Activated CD4-positive, alpha-beta memory T cell treated with anti-CD3 and anti-CD28 coated beads for 36 hours (primary cell): ENCODE data around the gene HAGH. TPM values are rescaled to one million over a fixed set of nuclear protein-coding genes. Genes with fewer than 3 reads are reported as not detected.

ENCODE experiments used
- CTCF ChIA-PET: fragments of 350-600 bp; sonication (Branson Sonifier 250); formaldehyde crosslinking; loops from one replicate; lab custom pipeline; 2021; ENCODE audit warnings: antibody characterized with exemption, inconsistent platforms; lab: Charles Lee
- POLR2A ChIA-PET: fragments of 350-600 bp; sonication (Branson Sonifier 250); formaldehyde crosslinking; loops from one replicate; lab custom pipeline; 2021; ENCODE audit warnings: antibody characterized with exemption; lab: Charles Lee
- DNase-seq: peaks from one replicate; pipeline ENCODE4 v3.0.0-alpha.2; 2020
- H3K27ac Mint-ChIP-seq: one replicate; pipeline ENCODE4 v1.8.0; 2021; ENCODE audit warnings: mixed read lengths
- H3K27me3 Mint-ChIP-seq: one replicate; pipeline ENCODE4 v1.8.0; 2021; ENCODE audit warnings: mixed read lengths
- H3K36me3 Mint-ChIP-seq: one replicate; pipeline ENCODE4 v1.8.0; 2021; ENCODE audit warnings: mixed read lengths
- H3K4me1 Mint-ChIP-seq: one replicate; pipeline ENCODE4 v1.8.0; 2021; ENCODE audit warnings: low read depth, mixed read lengths
- H3K4me3 Mint-ChIP-seq: one replicate; pipeline ENCODE4 v1.8.0; 2021; ENCODE audit warnings: mild to moderate bottlenecking, mixed read lengths
- H3K9me3 Mint-ChIP-seq: one replicate; pipeline ENCODE4 v1.8.0; 2021; ENCODE audit warnings: mixed read lengths
- intact Hi-C: fragments of 100-400 bp; cut with micrococcal nuclease; formaldehyde crosslinking; loops from one replicate; pipeline ENCODE4 v1.15.1; 2023
- total RNA-seq, 2 experiments: library from RNA; stranded (reverse); gene quantifications; one replicate each; pipeline ENCODE4 v1.2.3, GENCODE V29; 2021

Gene HAGH
- total RNA-seq, 2 experiments from 2014 or later, result 45.1 to 46.2 TPM

DNA sequence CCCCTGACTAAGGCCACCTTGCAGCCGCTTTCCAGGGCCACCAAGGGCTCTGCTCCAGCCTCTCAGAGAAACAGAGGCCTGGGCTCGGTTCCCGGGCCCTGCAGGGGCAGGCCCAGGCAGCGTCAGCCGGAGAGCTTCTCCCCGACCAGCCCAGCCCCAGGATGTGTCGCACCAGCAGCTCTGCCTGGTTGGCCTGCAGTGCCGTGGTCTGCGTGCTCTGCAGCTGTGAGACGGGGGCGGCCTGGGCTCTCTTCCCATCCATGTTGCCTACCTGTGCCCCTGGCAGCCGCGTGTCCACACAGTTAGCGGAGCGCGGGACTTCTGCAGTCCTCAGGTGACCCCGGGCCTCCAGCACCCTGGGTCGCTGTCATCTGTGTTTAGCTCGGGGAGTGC is 37.9 kb downstream of the HAGH start:
- CTCF ChIA-PET, result no interaction called here
- no peaks in the 10 kb centered on the region for H3K9me3 Mint-ChIP-seq
- POLR2A ChIA-PET, result no interaction called here
- intact Hi-C loops, result no loop called here
- peaks cover 5% of the 10 kb centered on the region for H3K36me3 Mint-ChIP-seq
- H3K4me1 Mint-ChIP-seq, result peaks cover 8% of the 10 kb centered on the region
- DNase-seq, result no peak
- H3K27me3 Mint-ChIP-seq, result no peaks in the 10 kb centered on the region
- no peak overlapping the region for H3K4me3 Mint-ChIP-seq
- no peak overlapping the region for H3K27ac Mint-ChIP-seq

DNA sequence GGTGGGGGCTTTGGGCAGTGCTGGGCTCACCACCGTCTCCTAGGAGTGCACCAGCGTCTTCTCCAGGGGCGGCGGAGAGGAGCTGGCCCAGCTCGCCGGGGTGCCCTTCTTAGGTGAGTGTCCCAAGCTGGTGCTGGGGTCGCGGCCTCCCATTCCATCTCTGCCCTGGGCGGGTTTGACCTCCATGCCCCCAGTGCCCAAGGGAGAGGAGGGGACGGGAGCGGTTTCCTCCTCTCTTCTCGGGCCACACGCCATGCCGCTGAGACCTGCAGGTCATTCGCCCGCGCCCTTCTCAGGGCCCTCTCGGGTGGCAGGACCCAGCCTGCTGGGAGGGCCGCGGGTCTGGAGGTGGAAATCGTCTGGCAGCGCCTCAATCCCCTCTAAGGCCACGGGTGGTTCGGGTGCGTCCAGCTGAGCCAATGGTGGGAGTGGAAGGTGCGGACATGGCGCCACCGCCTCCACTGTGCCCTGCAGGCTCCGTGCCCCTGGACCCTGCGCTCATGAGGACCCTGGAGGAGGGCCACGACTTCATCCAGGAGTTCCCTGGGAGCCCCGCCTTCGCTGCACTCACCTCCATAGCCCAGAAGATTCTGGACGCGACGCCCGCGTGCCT is 38.4 kb downstream of the HAGH start:
- Mint-ChIP-seq H3K4me1 (peaks cover 11% of the 10 kb centered on the region), H3K27me3 (no peaks in the 10 kb centered on the region), H3K4me3 (no peak overlapping the region), H3K9me3 (no peaks in the 10 kb centered on the region), H3K27ac (no peak overlapping the region), H3K36me3 (peaks cover 8% of the 10 kb centered on the region)
- CTCF ChIA-PET, result no interaction called here
- intact Hi-C loops, result no loop called here
- POLR2A ChIA-PET, result no interaction called here
- DNase-seq, result no peak

DNA sequence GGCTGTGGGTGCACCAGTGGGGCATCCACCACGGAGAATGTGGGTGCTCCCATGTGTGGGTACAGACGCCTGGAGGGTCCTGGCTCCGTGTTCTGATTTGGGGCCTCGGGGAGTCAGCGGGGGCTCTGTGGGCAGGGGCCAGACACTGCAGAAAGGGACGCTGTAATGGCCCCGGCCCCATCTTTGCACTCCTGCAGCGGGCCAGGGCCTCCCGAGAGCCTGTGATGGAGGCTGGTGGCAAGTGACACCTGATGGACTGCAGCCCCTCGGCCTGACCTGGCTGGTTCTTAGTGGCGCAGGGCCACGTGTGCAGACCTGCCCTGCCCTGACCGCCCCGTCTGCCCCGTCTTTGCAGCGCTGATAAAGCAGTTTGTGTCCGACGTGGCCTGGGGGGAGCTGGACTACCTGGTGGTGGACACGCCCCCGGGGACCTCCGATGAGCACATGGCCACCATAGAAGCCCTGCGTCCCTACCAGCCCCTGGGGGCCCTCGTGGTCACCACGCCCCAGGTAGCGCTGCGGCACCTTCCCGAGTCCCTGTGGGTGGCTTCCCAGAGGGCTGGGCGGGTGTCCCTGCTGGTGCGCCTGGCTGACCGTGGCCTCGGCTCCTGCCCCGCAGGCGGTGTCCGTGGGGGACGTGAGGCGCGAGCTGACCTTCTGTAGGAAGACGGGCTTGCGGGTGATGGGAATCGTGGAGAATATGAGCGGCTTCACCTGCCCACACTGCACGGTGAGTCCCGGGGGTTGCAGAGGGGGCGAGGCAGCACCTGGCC is 39.1 kb downstream of the HAGH start:
- no peak overlapping the region for H3K4me3 Mint-ChIP-seq
- no peaks in the 10 kb centered on the region for H3K9me3 Mint-ChIP-seq
- intact Hi-C loops, result no loop called here
- DNase-seq, result peak; percentile 8
- ChIA-PET POLR2A (no interaction called here), CTCF (no interaction called here)
- peaks cover 8% of the 10 kb centered on the region for H3K36me3 Mint-ChIP-seq
- H3K4me1 Mint-ChIP-seq, result peaks cover 12% of the 10 kb centered on the region
- no peaks in the 10 kb centered on the region for H3K27me3 Mint-ChIP-seq
- no peak overlapping the region for H3K27ac Mint-ChIP-seq

DNA sequence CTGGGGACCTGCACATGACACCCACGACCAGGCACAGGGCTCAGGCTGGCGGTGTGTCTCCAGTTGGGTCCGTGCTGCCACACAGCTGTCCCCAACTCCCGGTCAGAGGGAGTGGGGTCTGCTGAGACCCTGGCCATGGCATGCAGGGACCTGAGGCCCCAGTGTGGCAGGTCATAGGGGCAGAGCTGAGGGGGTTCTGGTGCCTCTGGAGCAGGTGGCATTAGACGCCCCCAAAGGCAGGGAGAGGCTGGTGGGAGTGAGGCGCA is 39.6 kb downstream of the HAGH start:
- Mint-ChIP-seq H3K36me3 (peaks cover 8% of the 10 kb centered on the region), H3K9me3 (no peaks in the 10 kb centered on the region), H3K4me3 (no peak overlapping the region), H3K27ac (no peak overlapping the region), H3K27me3 (no peaks in the 10 kb centered on the region), H3K4me1 (peaks cover 12% of the 10 kb centered on the region)
- intact Hi-C loops, result no loop called here
- ChIA-PET POLR2A (no interaction called here), CTCF (no interaction called here)
- DNase-seq, result no peak

DNA sequence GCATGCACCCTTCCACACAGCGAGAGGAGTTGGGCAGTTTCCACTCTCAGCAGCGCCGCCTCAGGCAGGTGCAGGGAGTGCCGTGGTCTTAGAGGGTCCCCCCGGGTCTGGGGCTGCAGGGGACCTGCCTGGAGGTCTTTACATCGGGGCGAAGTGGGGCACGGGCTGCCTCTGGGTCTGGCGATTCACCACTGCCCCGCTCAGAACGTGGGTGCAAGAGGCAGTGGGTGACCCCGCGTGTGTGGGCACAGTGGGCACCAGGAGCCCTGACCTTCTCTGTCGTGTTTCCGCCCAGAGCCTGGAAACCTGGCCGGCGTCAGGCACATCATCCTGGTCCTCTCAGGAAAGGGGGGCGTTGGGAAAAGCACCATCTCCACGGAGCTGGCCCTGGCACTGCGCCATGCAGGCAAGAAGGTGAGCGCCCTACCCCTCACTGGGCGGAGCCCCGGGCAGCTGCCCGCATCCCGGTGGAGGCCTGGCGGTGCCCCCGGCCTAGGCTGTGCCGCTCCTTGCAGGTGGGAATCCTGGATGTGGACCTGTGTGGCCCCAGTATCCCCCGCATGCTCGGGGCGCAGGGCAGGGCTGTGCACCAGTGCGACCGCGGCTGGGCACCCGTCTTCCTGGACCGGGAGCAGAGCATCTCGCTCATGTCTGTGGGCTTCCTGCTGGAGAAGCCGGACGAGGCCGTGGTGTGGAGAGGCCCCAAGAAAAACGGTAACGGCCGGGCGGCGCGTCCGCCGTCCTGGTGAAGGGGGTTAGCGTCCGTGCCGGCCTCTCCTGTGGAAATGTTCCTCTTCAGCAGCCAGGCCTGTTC is 40.2 kb downstream of the HAGH start:
- H3K4me3 Mint-ChIP-seq, result no peak overlapping the region
- ChIA-PET POLR2A (no interaction called here), CTCF (no interaction called here)
- no peak for DNase-seq
- intact Hi-C loops, result no loop called here
- H3K27ac Mint-ChIP-seq, result no peak overlapping the region
- H3K27me3 Mint-ChIP-seq, result no peaks in the 10 kb centered on the region
- H3K4me1 Mint-ChIP-seq, result peaks cover 16% of the 10 kb centered on the region
- H3K9me3 Mint-ChIP-seq, result no peaks in the 10 kb centered on the region
- H3K36me3 Mint-ChIP-seq, result peaks cover 8% of the 10 kb centered on the region

DNA sequence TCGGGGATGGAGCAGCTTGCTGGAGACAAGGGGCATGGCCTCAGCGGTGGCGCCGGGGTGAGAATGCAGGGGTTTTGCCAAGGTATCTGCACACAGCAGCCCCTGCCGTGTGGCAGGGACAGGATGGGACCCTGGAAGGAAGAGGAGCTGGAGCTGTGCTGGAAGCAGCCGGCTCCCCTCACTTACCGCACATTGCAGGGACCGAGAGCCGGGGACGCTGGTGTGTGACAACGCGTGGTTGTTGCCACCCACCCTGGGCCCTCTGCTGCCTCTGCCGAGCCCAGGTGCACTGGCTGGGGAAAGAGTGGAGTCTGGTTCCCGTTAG is 40.8 kb downstream of the HAGH start:
- intact Hi-C loops, result no loop called here
- H3K36me3 Mint-ChIP-seq, result peaks cover 8% of the 10 kb centered on the region
- H3K27ac Mint-ChIP-seq, result no peak overlapping the region
- peaks cover 20% of the 10 kb centered on the region for H3K4me1 Mint-ChIP-seq
- ChIA-PET CTCF (no interaction called here), POLR2A (no interaction called here)
- no peak overlapping the region for H3K4me3 Mint-ChIP-seq
- H3K9me3 Mint-ChIP-seq, result no peaks in the 10 kb centered on the region
- DNase-seq, result no peak
- H3K27me3 Mint-ChIP-seq, result no peaks in the 10 kb centered on the region

DNA sequence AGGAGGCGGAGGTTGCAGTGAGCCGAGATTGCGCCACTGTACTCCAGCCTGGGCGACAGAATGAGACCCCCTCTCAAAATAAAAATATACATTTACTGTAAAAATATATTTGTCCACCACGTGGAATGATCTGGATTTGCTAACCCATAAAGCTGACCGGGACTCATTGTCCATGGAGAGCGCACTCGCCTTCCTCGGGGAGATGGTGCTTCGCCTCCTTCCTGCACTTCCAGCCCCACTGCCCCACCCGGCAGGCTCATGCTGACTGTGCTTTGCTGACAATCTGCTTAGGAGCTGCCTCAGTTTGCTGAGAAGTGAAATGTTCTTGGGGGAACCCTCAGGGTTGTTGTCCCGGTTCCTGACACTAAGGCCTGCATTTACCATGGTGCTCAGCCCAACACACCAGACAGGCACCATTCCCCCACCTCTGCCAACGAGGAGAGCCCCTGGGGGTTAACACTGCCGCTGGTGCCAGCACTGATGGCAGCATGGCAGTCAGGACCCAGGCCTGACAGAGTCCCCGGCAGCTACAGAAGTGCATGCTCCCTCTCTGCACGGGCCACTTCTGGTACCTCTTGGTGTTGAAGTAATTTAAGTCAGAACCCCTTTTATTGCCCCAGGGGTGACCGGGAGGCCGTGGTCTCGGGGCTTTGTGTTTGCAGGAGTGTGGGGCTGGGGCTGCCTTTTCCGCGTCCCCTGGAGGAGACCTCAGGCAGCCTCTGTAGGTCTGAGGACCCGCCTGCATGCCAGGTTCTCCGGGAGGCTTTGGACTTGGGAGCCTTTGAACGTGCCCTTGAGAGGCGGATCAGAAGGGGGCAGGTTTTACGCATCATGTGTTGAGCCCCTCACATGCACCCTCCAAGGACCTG is 41.4 kb downstream of the HAGH start:
- intact Hi-C loops, result no loop called here
- no peaks in the 10 kb centered on the region for H3K27me3 Mint-ChIP-seq
- no peak for DNase-seq
- peaks cover 20% of the 10 kb centered on the region for H3K4me1 Mint-ChIP-seq
- POLR2A ChIA-PET, result interaction anchor here (0.6 kb wide), 1 partner anchor 50 kb away, joined by 3 read pairs; no protein-coding TSS in a partner anchor
- CTCF ChIA-PET, result interaction anchor here (3.5 kb wide), 1 partner anchor 12 kb away, joined by 42 read pairs; the partner anchor contains the start of genes EME2, MRPS34 and NME3
- H3K9me3 Mint-ChIP-seq, result no peaks in the 10 kb centered on the region
- peaks cover 6% of the 10 kb centered on the region for H3K36me3 Mint-ChIP-seq
- no peak overlapping the region for H3K27ac Mint-ChIP-seq
- H3K4me3 Mint-ChIP-seq, result peak overlapping the region; percentile 45

DNA sequence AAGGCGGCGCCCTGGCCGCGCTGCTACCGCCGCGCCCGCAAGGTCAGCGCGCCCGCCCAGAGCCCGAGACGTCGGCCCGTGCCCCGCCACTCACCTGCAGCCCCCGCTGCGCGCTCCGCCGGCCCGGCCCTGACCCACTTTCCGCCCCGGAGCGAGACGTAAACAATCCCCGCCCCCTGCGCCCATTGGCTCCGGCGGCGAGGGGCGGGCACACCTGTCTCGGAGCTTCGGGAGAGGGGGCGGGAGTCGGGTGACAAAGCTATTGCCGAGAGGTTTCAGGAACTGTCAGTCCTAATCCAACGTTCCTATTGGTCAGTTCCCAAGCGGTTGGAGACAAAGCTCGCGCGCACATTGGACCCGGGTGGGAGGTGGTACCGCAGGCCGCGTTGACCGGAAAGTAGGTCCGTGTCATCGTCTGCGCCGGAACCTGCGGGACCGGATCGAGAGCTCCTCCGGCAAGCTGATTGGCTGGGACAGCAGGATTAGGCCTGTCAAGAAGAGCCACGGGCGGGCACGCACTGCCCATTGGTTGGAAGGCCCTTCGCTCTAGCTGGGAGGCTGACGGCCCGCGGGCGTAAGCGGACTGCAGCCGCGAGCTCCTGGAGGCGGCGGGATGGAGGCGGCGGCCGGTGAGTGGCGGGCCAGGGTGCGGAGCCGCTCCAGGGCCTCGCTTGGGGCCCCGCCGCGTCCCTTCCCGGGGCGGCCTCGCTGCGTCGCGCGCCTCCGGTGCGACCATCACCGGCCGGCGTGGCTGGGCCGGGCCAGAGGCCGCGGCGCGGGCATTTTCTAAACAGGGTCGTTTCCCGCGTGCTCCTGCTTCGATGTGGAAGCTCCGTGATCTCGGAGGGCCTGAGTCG is 44.0 kb downstream of the HAGH start, which contains the start of the genes NUBP2 and SPSB3:
Gene NUBP2, plus strand, starts transcription at position 553 of the 857 bp plus-strand sequence. Its CDS starts 61 bp downstream, at position 614.
Gene SPSB3, minus strand, starts transcription at position 164 of the 857 bp plus-strand sequence. CDS start 1,088 bp downstream, outside the sequence.
- Mint-ChIP-seq H3K4me3 (peak within 1 kb of the TSS; percentile 92), H3K9me3 (no peaks in the 10 kb centered on the region), H3K4me1 (peaks cover 20% of the 10 kb centered on the region), H3K36me3 (peaks cover 3% of the 10 kb centered on the region), H3K27me3 (no peaks in the 10 kb centered on the region), H3K27ac (peak within 1 kb of the TSS; percentile 78)
- intact Hi-C loops, result loop anchor here (1.0 to 2.0 kb wide), 3 partner anchors 9 to 160 kb away; partner anchors contain the start of genes HAGH, MRPS34 and MSRB1
- ChIA-PET POLR2A (interaction anchor here (0.5 to 5.4 kb wide), 15 partner anchors 9 to 404 kb away, joined by 3 to 56 read pairs (median 4); partner anchors contain the start of genes EME2, FAHD1, HAGH and MRPS34), CTCF (interaction anchor here (0.6 to 3.5 kb wide), 19 partner anchors 10 to 373 kb away, joined by 3 to 42 read pairs (median 3); partner anchors contain the start of genes EME2, FAHD1, HAGH and JPT2)
- DNase-seq, result peak; percentile 100

DNA sequence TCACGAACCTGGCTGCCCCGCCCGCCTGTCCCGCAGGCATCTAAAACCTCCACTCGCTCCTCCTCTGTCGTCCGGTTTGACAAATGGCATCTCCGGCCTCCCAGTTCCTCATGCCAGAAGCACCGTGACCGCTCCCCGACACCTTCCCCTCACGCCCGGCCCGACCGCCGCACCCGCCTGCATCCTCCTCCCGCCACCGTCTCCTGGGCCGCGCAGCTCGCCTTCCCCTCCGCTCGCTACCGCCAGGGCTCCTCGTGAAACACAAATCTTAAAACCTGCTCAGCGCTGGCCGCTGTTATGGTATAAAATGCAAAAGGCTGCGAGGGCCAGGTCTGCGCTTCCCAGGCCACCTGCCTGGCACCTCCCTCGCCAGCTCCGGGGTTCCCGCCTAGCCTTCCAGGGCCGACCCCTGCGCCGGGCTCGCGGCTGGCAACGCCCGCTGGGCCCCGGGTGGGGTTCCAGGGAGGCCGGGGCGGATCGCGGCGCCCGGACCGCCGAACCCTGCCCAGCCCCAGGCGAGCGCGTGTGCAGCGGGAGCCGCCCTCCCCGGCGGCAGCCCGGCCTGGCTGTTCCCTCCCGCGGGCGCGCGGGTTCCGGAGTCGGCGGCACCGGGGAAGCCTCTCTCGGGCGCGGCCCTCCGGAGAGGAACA is 44.7 kb downstream of the HAGH start:
- H3K27me3 Mint-ChIP-seq, result no peaks in the 10 kb centered on the region
- H3K4me3 Mint-ChIP-seq, result peak overlapping the region; percentile 76
- intact Hi-C loops, result loop anchor here (1.0 to 2.0 kb wide), 3 partner anchors 9 to 161 kb away; partner anchors contain the start of genes HAGH, MRPS34 and MSRB1
- peak overlapping the region; percentile 65 for H3K27ac Mint-ChIP-seq
- peaks cover 20% of the 10 kb centered on the region for H3K4me1 Mint-ChIP-seq
- peaks cover 3% of the 10 kb centered on the region for H3K36me3 Mint-ChIP-seq
- DNase-seq, result peak; percentile 47
- no peaks in the 10 kb centered on the region for H3K9me3 Mint-ChIP-seq
- ChIA-PET CTCF (interaction anchor here (0.9 to 3.5 kb wide), 11 partner anchors 9 to 374 kb away, joined by 3 to 42 read pairs (median 3); partner anchors contain the start of genes EME2, JPT2, MAPK8IP3 and MRPS34), POLR2A (interaction anchor here (0.7 to 5.4 kb wide), 10 partner anchors 8 to 403 kb away, joined by 3 to 56 read pairs (median 4); partner anchors contain the start of genes EME2, FAHD1, HAGH and MRPS34)

DNA sequence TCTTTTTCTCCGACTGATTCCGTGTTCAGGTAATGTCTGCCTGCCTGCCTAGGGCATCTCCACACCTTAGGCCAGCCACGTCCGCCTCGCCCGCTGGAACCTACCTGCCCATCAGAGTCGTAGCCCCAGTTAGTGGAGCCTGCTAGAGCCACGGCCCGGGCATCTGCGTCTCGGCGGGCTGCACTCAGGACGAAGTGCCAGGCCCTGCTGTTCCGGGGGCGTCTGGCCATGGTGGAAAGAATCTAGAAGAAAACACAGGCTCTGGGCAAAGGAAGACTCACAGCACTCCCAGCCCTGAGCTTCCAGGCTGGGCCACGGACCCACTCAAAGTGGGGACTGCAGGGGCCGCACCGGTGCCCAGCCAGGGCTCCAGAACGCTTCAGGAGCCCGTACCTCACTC is 45.4 kb downstream of the HAGH start:
- intact Hi-C loops, result no loop called here
- no peaks in the 10 kb centered on the region for H3K9me3 Mint-ChIP-seq

More for the DNA sequence above, 45.4 kb downstream of the HAGH start:
- no peak for DNase-seq
- peaks cover 20% of the 10 kb centered on the region for H3K4me1 Mint-ChIP-seq
- H3K27ac Mint-ChIP-seq, result no peak overlapping the region
- peaks cover 3% of the 10 kb centered on the region for H3K36me3 Mint-ChIP-seq
- H3K27me3 Mint-ChIP-seq, result no peaks in the 10 kb centered on the region
- H3K4me3 Mint-ChIP-seq, result peak overlapping the region; percentile 76
- ChIA-PET POLR2A (interaction anchor here (0.7 to 5.4 kb wide), 4 partner anchors 10 to 374 kb away, joined by 3 to 56 read pairs (median 3); partner anchors contain the start of genes EME2, MRPS34, NME3 and TRAF7), CTCF (interaction anchor here (3.5 kb wide), 1 partner anchor 8 kb away, joined by 42 read pairs; the partner anchor contains the start of genes EME2, MRPS34 and NME3)
